ENCODE data around the gene ETAA1.

The ETAA1 gene

DNA sequence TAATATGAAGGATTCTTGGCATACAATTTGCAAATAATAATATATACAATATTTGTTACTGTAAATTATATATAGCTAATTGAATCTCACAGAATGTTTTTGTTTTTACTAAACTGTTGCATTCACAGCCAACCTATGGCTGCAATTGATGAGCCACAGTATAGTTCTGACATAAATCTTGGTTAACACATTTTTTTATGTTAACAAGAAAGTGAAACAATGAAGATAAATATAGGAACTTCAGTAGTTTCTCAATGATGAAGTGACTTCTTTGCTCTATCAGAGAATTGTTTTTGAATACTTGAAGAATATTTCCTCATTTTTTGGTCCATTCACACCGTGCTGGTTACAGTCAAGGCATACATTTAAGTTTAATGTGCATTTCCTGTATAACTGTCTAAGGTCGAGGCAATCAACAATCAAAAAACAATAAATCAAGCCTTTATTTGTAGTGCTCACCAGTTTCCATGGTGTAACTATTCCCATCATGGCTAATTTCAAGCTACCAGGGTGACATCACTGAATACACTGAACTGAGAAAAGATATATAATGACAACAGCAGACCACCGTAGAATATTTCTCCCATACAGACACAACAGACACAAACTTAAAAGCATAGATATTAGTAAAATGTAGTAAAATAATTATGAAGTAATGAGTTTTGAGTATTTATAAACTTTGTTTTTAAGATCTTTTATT is 12.9 kb upstream of the ETAA1 start:
- TF ChIP-seq, protein P1, sequence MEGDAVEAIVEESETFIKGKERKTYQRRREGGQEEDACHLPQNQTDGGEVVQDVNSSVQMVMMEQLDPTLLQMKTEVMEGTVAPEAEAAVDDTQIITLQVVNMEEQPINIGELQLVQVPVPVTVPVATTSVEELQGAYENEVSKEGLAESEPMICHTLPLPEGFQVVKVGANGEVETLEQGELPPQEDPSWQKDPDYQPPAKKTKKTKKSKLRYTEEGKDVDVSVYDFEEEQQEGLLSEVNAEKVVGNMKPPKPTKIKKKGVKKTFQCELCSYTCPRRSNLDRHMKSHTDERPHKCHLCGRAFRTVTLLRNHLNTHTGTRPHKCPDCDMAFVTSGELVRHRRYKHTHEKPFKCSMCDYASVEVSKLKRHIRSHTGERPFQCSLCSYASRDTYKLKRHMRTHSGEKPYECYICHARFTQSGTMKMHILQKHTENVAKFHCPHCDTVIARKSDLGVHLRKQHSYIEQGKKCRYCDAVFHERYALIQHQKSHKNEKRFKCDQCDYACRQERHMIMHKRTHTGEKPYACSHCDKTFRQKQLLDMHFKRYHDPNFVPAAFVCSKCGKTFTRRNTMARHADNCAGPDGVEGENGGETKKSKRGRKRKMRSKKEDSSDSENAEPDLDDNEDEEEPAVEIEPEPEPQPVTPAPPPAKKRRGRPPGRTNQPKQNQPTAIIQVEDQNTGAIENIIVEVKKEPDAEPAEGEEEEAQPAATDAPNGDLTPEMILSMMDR (IDR thresholded peaks at IDR 0.05; ENCODE audit: low read depth, low read length, missing control alignments), result no peak
- no peak for DNase-seq (ENCODE audit: extremely low read depth, low read depth)
- no peak overlapping the region for H3K4me3 ChIP-seq (replicated peaks; ENCODE audit: low read depth, low read length)

DNA sequence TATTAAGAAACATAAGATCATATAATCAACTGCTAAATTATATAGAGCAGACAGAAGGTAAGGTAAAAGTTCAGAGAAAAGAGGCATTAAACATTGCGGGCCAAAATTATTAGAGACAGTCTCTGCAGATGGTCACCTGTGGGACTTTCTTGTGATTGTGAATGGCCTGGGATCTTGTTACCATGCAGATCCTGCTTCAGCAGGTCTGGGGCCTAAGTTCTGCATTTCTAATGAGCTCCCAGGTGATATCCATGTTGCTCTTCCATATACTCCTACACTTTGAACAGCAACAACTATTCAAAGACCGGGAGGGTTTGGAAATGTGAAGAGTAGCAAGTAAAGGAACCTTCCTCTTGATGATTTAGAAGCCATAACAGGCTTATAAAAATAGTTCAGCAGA is 8.5 kb upstream of the ETAA1 start:
- TF ChIP-seq, protein P1 (IDR thresholded peaks at IDR 0.05; ENCODE audit: low read depth, low read length, missing control alignments), result no peak
- DNase-seq (ENCODE audit: extremely low read depth, low read depth), result no peak
- no peak overlapping the region for H3K4me3 ChIP-seq (replicated peaks; ENCODE audit: low read depth, low read length)

DNA sequence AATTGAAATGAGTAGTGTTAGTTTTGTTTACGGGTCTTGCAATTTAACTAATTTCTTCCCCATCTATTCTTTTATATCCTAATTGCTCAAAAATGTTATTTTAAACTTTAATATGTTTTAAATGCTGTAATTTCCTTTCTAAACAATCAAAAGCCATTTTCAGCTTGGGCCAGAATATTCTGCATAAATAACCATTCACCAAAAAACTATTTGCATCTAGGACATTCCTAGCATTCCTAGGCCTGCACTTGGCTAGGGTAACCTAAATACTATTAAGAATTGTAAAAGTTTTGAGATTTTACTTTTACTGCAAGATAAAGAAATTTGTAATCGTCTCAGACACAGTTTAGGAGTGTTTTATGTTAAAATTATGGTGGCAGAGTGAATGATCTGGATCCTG is 7.8 kb upstream of the ETAA1 start:
- H3K4me3 ChIP-seq (replicated peaks; ENCODE audit: low read depth, low read length), result no peak overlapping the region
- TF ChIP-seq, protein P1 (IDR thresholded peaks at IDR 0.05; ENCODE audit: low read depth, low read length, missing control alignments), result no peak
- DNase-seq (ENCODE audit: extremely low read depth, low read depth), result no peak

DNA sequence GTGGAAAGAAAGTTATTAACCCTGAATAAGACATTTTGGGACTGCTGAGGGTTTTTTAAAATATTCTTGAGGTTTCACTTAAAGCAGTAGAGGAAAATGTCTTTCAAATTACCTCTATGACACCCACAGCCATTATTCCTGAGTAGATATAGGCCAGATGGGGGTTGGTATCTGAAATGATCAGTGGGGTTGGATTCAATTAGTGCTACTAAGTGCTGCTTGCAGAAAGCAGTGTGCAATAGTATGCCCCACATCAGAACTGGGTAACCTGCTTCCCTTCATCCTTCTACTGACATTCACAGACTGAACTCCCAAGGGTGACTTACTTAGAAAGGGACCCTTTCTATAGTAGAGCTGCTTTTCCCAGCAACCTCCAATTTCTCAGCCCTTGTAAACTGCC is 7.3 kb upstream of the ETAA1 start:
- TF ChIP-seq, protein P1 (IDR thresholded peaks at IDR 0.05; ENCODE audit: low read depth, low read length, missing control alignments), result no peak
- no peak for DNase-seq (ENCODE audit: extremely low read depth, low read depth)
- H3K4me3 ChIP-seq (replicated peaks; ENCODE audit: low read depth, low read length), result no peak overlapping the region

DNA sequence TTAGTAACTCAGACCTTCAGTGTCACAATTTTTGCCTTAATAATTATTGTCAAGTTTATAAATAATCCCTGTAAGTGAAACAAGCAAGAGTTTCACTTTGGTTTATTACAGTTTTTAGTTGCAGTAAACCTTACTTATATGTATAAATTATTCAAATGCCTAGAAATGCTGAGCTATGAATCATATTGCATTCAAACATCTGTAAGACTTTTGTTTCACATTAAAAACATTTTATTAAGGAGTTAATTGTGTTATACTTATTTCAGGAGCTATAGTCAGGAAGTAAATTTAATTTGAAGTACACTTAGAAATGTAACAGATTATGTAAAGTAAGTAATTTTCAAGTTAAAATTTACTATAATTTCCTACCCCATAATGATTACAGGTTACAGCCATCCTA is 3.9 kb upstream of the ETAA1 start:
- DNase-seq (ENCODE audit: extremely low read depth, low read depth), result no peak
- H3K4me3 ChIP-seq (replicated peaks; ENCODE audit: low read depth, low read length), result no peak overlapping the region
- TF ChIP-seq, protein P1 (IDR thresholded peaks at IDR 0.05; ENCODE audit: low read depth, low read length, missing control alignments), result no peak

DNA sequence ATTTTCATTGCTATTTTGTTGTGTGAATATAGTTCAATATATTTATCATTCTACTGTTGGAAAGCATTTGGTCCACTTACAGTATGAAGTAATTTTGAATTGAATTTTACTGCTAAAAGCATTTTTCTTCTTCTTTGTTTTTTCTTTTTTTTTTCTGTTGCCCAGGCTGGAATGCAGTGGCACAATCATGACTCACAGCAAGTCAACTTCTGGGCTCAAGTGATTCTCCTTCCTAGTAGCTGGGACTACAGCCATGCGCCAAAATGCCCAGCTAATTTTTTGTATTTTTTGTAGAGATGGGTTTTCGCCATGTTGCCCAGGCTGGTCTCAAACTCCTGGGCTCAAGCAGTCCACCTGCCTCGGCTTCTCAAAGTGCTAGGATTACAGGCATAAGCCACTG is 2.4 kb upstream of the ETAA1 start:
- TF ChIP-seq, protein P1 (IDR thresholded peaks at IDR 0.05; ENCODE audit: low read depth, low read length, missing control alignments), result no peak
- no peak overlapping the region for H3K4me3 ChIP-seq (replicated peaks; ENCODE audit: low read depth, low read length)
- DNase-seq (ENCODE audit: extremely low read depth, low read depth), result no peak

DNA sequence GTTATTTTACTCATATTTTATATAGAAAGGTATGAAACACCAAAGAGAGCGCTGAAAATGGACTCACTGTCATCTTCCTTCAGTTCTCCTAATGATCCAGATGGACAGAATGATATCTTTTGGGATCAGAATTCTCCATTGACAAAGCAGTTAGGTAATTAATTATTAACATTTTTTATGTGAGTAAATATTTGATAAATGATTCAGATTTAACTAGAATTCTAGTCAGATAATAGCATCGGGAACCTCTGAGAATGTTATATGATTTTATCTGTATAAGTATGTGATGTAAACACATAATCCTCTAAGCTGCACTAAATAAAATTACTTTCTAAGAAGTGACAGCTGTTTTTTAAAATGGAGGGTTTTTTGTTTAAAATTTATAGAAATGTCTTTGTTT is 2.0 kb downstream of the ETAA1 start:
- H3K4me3 ChIP-seq (replicated peaks; ENCODE audit: low read depth, low read length), result peak overlapping the region; percentile 17; the same call in 1 of the 2 replicates
- no peak for DNase-seq (ENCODE audit: extremely low read depth, low read depth)
- TF ChIP-seq, protein P1 (IDR thresholded peaks at IDR 0.05; ENCODE audit: low read depth, low read length, missing control alignments), result no peak
